Body of pancreas (tissue), 4 donors: ENCODE results near the gene ACTL10. TPM values are rescaled to one million over a fixed set of nuclear protein-coding genes. Genes with fewer than 3 reads are reported as not detected.

Source experiments
- ATAC-seq: fragments of 150-250 bp; one replicate; pipeline ENCODE4 v1.9.1; 2016
- DNase-seq, 4 donors: peaks; one replicate each; pipeline ENCODE4 v3.0.0-alpha.2; 2019
- H3K27ac ChIP-seq, 4 donors: fragments of 200-600 bp; sonication (generic); 1 replicate in 3 of 4; 2 replicates in 1 of 4; pipeline versions ENCODE4 v1.5.1 to v1.6.1; 2016 to 2019; ENCODE audit warnings: mild to moderate bottlenecking in 1 of 4, mixed read lengths in 1 of 4, moderate library complexity in 1 of 4
- H3K27me3 ChIP-seq, 2 donors: fragments of 200-600 bp; sonication (generic); one replicate each; pipeline ENCODE4 v1.6.0; 2016; ENCODE audit warnings: mild to moderate bottlenecking in 1 of 2
- H3K36me3 ChIP-seq, 2 donors: fragments of 200-600 bp; sonication (generic); replicated peaks in 1 of 2; 2 replicates each; pipeline ENCODE4 v1.5.1; 2016; ENCODE audit warnings: low read depth in 2 of 2; ENCODE audit not compliant: insufficient read depth in 1 of 2
- H3K4me1 ChIP-seq: fragments of 200-600 bp; sonication (generic); one replicate; pipeline ENCODE4 v1.6.0; 2016
- H3K4me3 ChIP-seq, 2 donors: fragments of 200-600 bp; sonication (generic); 1 replicate in 1 of 2; 2 replicates in 1 of 2; pipeline ENCODE4 v1.5.1; 2016 to 2019
- H3K9me3 ChIP-seq, 3 donors: fragments of 200-600 bp; sonication (generic); 1 replicate in 2 of 3; 2 replicates in 1 of 3; pipeline ENCODE4 v1.5.1; 2016
- CTCF ChIP-seq, 7 experiments: fragments of 450-650 bp in 4 of 7; fragments of 200-600 bp in 3 of 7; sonication (generic) in 3 of 7; IDR thresholded peaks; one replicate each; pipeline ENCODE4 v1.5.1; 2016 to 2019; ENCODE audit warnings: antibody characterized with exemption in 7 of 7
- POLR2A ChIP-seq, 3 donors: fragments of 450-650 bp; IDR thresholded peaks; one replicate each; pipeline ENCODE4 v1.6.1; 2016; ENCODE audit warnings: antibody characterized with exemption in 3 of 3, mild to moderate bottlenecking in 2 of 3
- WGBS, 2 donors: methylation state at CpG; one replicate each; pipeline ENCODE4 v1.1.5; 2017; 5-methylcytosine and 5-hydroxymethylcytosine counted together
- intact Hi-C: fragments of 100-400 bp; cut with DNase I; formaldehyde crosslinking; loops from one replicate; pipeline ENCODE4 v1.15.1; 2023
- total RNA-seq, 2 donors: library from RNA; depleted of rRNA; stranded (reverse); fragments of >200 nt; gene quantifications; one replicate each; pipeline ENCODE4 v1.1.0, GENCODE V29; 2016

The ACTL10 gene
- total RNA-seq, 2 donors from 2014 or later, result 4.0 to 4.9 TPM

- H3K36me3 ChIP-seq, result no peaks in the 10 kb centered on the region
- ATAC-seq (no peak), DNase-seq (no peak)
- H3K27ac ChIP-seq, result no peak overlapping the region
- no peaks in the 10 kb centered on the region for H3K9me3 ChIP-seq
- no peaks in the 10 kb centered on the region for H3K27me3 ChIP-seq
- H3K4me3 ChIP-seq, result no peak overlapping the region
- TF ChIP-seq POLR2A (IDR thresholded peaks at IDR 0.05), result no peak
- TF ChIP-seq CTCF (IDR thresholded peaks at IDR 0.05), result no peak
- H3K4me1 ChIP-seq, result peaks cover 9% of the 10 kb centered on the region
- intact Hi-C loops, result no loop called here
- WGBS, 2 donors, result 74 to 86% methylated on average over 6 to 20 of the region's 20 CpGs
Measured at GRCh38 chr20:33679758-33680485, 13.2 kb downstream of the ACTL10 start.

- Histone ChIP-seq H3K27ac (no peak overlapping the region), H3K36me3 (no peaks in the 10 kb centered on the region), H3K4me3 (no peak overlapping the region), H3K4me1 (peaks cover 11% of the 10 kb centered on the region), H3K27me3 (no peaks in the 10 kb centered on the region), H3K9me3 (no peaks in the 10 kb centered on the region)
- TF ChIP-seq CTCF (IDR thresholded peaks at IDR 0.05), result no peak
- TF ChIP-seq POLR2A (IDR thresholded peaks at IDR 0.05), result no peak
- 92 to 98% methylated on average over 2 of the region's 2 CpGs for WGBS, 2 donors
- DNase-seq (no peak), ATAC-seq (no peak)
- intact Hi-C loops, result no loop called here
Measured at GRCh38 chr20:33680686-33681085, 13.9 kb downstream of the ACTL10 start.

- ATAC-seq, result no peak
- Histone ChIP-seq H3K27ac (no peak overlapping the region), H3K9me3 (no peaks in the 10 kb centered on the region)
Measured at GRCh38 chr20:33681288-33681687, 14.5 kb downstream of the ACTL10 start.

GRCh38 chr20:33681728-33682353, 15.1 kb downstream of the ACTL10 start:
- Histone ChIP-seq H3K27me3 (no peaks in the 10 kb centered on the region), H3K4me1 (peaks cover 16% of the 10 kb centered on the region), H3K36me3 (no peaks in the 10 kb centered on the region), H3K27ac (no peak overlapping the region), H3K9me3 (no peaks in the 10 kb centered on the region), H3K4me3 (no peak overlapping the region)
- TF ChIP-seq CTCF (IDR thresholded peaks at IDR 0.05) (no peak), POLR2A (IDR thresholded peaks at IDR 0.05) (no peak)
- intact Hi-C loops, result no loop called here
- 85 to 92% methylated on average over 9 of the region's 9 CpGs for WGBS, 2 donors
- DNase-seq (no peak), ATAC-seq (no peak)

More at GRCh38 chr20:33681288-33681687, 14.5 kb downstream of the ACTL10 start:
- intact Hi-C loops, result no loop called here
- H3K4me3 ChIP-seq, result no peak overlapping the region
- H3K27me3 ChIP-seq, result no peaks in the 10 kb centered on the region
- WGBS, 2 donors, result 81 to 96% methylated on average over 2 to 5 of the region's 5 CpGs
- peaks cover 12% of the 10 kb centered on the region for H3K4me1 ChIP-seq
- DNase-seq, result no peak
- H3K36me3 ChIP-seq, result no peaks in the 10 kb centered on the region
- TF ChIP-seq CTCF (IDR thresholded peaks at IDR 0.05) (no peak), POLR2A (IDR thresholded peaks at IDR 0.05) (no peak)
